Astrocyte (in vitro differentiated cells and primary cell): ENCODE data around the gene ARHGAP28.

Experiments
- EZH2 ChIP-seq: IDR thresholded peaks from 2 replicates; pipeline ENCODE4 v1.6.1; 2012; ENCODE audit warnings: mild to moderate bottlenecking, low read length, inconsistent platforms; ENCODE audit not compliant: insufficient read depth
- TF ChIP-seq, protein P1 (sequence below): IDR thresholded peaks from 2 replicates; pipeline ENCODE4 v1.5.1; 2011; ENCODE audit warnings: low read depth, mild to moderate bottlenecking, inconsistent platforms, low read length, moderate library complexity; ENCODE audit not compliant: insufficient read depth

GRCh38 chr18:6934859-6935258 is 205.3 kb downstream of the ARHGAP28 start:
- TF ChIP-seq, protein P1, sequence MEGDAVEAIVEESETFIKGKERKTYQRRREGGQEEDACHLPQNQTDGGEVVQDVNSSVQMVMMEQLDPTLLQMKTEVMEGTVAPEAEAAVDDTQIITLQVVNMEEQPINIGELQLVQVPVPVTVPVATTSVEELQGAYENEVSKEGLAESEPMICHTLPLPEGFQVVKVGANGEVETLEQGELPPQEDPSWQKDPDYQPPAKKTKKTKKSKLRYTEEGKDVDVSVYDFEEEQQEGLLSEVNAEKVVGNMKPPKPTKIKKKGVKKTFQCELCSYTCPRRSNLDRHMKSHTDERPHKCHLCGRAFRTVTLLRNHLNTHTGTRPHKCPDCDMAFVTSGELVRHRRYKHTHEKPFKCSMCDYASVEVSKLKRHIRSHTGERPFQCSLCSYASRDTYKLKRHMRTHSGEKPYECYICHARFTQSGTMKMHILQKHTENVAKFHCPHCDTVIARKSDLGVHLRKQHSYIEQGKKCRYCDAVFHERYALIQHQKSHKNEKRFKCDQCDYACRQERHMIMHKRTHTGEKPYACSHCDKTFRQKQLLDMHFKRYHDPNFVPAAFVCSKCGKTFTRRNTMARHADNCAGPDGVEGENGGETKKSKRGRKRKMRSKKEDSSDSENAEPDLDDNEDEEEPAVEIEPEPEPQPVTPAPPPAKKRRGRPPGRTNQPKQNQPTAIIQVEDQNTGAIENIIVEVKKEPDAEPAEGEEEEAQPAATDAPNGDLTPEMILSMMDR, result no peak
- TF ChIP-seq EZH2, result no peak
